Urinary bladder (tissue), 4 donors: ENCODE results near the gene SUN5. TPM values are rescaled to one million over a fixed set of nuclear protein-coding genes. Genes with fewer than 3 reads are reported as not detected.

Experiments used
- DNase-seq: peaks from one replicate; pipeline ENCODE4 v3.0.0-alpha.2; 2015; ENCODE audit errors: extremely low spot score
- H3K27ac ChIP-seq: one replicate; pipeline ENCODE4 v1.5.1; 2013; ENCODE audit warnings: low read depth, mild to moderate bottlenecking, moderate library complexity
- H3K36me3 ChIP-seq: one replicate; pipeline ENCODE4 v1.6.1; 2013; ENCODE audit warnings: mild to moderate bottlenecking, moderate library complexity; ENCODE audit not compliant: insufficient read depth
- H3K4me1 ChIP-seq: one replicate; pipeline ENCODE4 v1.6.1; 2013; ENCODE audit warnings: mild to moderate bottlenecking, moderate library complexity; ENCODE audit not compliant: insufficient read depth
- H3K4me3 ChIP-seq: one replicate; pipeline ENCODE4 v1.5.1; 2013; ENCODE audit warnings: low read depth, low read length
- WGBS: extraction: QIAGEN DNeasy Blood & Tissue Kit; methylation state at CpG from one replicate; pipeline ENCODE4 v1.1.7; 2013; 5-methylcytosine and 5-hydroxymethylcytosine counted together
- polyA plus RNA-seq: library from polyadenylated mRNA; stranded (reverse); fragments of 200-250 nt; gene quantifications from one replicate; pipeline ENCODE4 v1.2.3, GENCODE V29; 2013
- total RNA-seq: library from RNA; depleted of rRNA; stranded (reverse); fragments of >200 nt; gene quantifications from one replicate; pipeline ENCODE4 v1.2.3, GENCODE V29; 2014
- donor health status: healthy with polysubstance abuse.
- donor health status: healthy.

SUN5 gene
- total and polyA plus RNA-seq, 2 donors: not detected

DNA sequence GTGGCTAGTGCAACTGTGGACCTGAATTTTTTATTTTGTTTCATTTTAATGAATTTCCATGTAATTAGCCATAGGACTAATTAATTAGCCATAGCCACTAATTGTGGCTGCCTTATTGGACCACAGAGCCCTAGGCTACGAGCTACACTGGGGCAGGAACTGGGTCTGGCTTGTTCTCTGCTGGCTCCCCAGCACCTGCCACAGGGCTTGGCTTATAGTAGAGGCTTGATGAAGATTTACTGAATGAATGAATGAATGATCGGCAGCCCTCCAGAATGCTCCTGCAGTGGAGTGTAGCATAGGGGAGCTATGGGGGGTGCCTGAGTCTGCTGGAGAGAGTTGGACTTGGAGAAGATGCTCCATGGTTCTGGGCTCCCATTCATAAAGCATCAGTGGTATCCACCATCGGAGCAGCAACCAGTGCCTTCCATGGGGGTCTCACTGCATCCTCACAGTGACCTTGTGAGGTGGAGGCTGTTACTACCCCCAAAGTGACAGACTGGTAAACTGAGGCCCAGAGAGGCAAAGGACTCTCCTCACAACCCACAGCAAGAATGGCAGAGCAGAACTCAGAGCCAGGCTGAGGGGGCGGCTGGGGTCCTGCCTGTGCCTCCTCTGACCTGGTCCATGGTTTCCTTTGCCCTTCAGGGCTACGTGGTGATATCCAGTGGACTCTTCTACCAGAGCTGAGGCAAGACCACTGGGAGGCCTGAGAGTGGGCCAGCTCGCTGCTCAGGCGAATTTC, 18.6 kb upstream of the SUN5 start:
- Histone ChIP-seq H3K4me3 (no peak overlapping the region), H3K36me3 (no peaks in the 10 kb centered on the region), H3K4me1 (no peaks in the 10 kb centered on the region), H3K27ac (no peak overlapping the region)
- no peak for DNase-seq
- 89% methylated on average over 7 of the region's 7 CpGs for WGBS

- H3K36me3 ChIP-seq: no peaks in the 10 kb centered on the region
- H3K4me3 ChIP-seq: no peak overlapping the region
- 69% methylated on average over 4 of the region's 4 CpGs for WGBS
- no peaks in the 10 kb centered on the region for H3K4me1 ChIP-seq
- H3K27ac ChIP-seq: no peak overlapping the region
- DNase-seq: no peak
Measured at GRCh38 chr20:33022289-33022688, 18.1 kb upstream of the SUN5 start.

DNA sequence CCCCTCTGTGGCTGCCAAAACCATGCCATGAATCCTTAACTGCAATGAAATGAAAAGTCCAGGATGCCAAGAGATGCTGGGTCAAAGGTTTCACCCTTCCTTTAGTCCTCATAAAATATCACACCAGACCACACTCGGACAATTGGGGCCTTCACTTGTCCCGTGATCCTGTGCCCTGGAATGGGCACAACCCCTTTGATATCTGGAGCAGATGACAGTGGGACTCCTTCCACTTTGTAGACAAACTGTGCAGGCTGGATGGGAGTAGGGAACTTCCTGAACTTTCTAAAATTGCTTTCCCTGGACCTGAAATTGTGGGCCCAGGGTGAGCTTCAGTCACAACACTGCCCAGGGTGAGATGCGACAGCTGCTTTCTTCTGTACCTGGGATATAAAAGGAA, 17.6 kb upstream of the SUN5 start:
- WGBS: 64% methylated on average over 3 of the region's 3 CpGs
- H3K27ac ChIP-seq: no peak overlapping the region

GRCh38 chr20:33020278-33021161, 16.3 kb upstream of the SUN5 start:
- Histone ChIP-seq H3K36me3 (no peaks in the 10 kb centered on the region), H3K4me3 (no peak overlapping the region), H3K27ac (no peak overlapping the region), H3K4me1 (no peaks in the 10 kb centered on the region)
- DNase-seq: no peak
- WGBS: 88% methylated on average over 18 of the region's 18 CpGs

More for the DNA sequence above, 17.6 kb upstream of the SUN5 start:
- no peaks in the 10 kb centered on the region for H3K36me3 ChIP-seq
- no peak overlapping the region for H3K4me3 ChIP-seq
- no peak for DNase-seq
- H3K4me1 ChIP-seq: no peaks in the 10 kb centered on the region

- Histone ChIP-seq H3K36me3 (no peaks in the 10 kb centered on the region), H3K27ac (no peak overlapping the region), H3K4me1 (no peaks in the 10 kb centered on the region), H3K4me3 (no peak overlapping the region)
- WGBS: 88% methylated on average over 23 of the region's 23 CpGs
- DNase-seq: no peak
Measured at GRCh38 chr20:33019465-33020277, 15.4 kb upstream of the SUN5 start.

- Histone ChIP-seq H3K4me3 (no peak overlapping the region), H3K4me1 (no peaks in the 10 kb centered on the region), H3K36me3 (no peaks in the 10 kb centered on the region), H3K27ac (no peak overlapping the region)
- DNase-seq: no peak
- WGBS: 77% methylated on average over 14 of the region's 14 CpGs
Measured at GRCh38 chr20:33018169-33018931, 14.1 kb upstream of the SUN5 start.

DNA sequence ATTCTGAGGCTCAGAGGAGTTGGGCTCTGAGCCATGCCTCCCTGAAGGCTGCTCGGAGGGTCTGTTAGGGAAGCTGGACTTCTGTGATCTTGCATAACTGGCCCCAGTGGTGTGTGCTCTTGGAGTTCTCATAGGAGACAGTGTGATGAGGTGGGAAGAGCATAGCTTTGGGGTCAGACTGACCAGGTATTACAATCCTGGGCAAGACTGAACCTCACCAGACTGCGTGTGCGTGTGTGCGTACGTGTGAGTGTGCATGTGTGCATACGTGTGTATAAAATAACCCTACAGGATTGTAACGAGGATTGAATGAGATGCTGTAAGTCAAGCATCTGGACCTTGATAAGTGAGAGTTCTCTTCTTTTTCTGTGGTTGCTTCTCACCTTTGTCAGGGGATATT, 13.3 kb upstream of the SUN5 start:
- DNase-seq: no peak
- H3K36me3 ChIP-seq: no peaks in the 10 kb centered on the region

GRCh38 chr20:33016581-33017109, 12.4 kb upstream of the SUN5 start:
- Histone ChIP-seq H3K27ac (no peak overlapping the region), H3K4me1 (no peaks in the 10 kb centered on the region), H3K4me3 (no peak overlapping the region), H3K36me3 (no peaks in the 10 kb centered on the region)
- DNase-seq: no peak
- WGBS: 73% methylated on average over 7 of the region's 7 CpGs

More for the DNA sequence above, 13.3 kb upstream of the SUN5 start:
- Histone ChIP-seq H3K4me3 (no peak overlapping the region), H3K27ac (no peak overlapping the region), H3K4me1 (no peaks in the 10 kb centered on the region)
- 84% methylated on average over 7 of the region's 7 CpGs for WGBS

DNA sequence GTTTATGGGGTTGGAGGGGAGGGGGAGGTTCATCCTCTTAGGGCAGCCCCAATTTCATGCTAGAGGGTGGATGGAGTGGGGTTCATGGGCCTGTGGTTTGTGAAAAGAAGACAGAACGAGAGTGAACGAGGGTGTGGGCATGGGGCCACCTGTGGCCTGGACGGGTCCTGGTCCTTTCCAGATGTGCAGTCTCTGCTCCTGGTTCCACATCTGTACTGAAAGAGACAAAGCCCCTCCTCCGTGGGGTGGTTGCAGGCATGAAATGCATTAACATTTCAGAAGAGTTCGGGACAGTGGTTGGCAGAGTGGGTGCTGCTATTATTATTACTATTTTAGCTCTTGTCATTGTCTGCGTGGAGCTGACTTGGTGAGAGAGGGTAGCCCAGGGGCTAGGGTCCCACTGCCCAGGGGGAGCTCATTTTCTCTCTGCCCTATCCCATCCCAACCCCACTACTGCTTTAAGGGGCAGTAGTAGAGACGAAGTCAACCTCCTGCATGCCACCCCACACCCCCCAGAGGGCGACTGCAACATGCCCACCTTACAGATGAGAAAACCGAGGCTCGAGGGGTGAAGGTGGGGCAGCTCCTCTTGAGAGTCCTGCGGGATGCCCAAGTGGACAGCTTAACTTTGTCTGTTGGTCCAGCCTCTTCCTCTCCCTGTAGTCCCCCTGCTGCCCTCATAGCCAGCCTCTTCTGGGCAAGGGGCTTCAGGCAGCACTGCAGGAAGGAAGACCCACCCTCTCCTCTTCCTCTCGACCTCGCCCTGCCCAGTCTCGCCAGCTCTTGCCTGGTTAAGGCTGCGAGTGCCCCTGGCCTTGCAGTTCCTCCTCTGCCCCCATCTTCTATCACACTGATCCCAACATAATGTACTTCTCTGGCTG, 11.7 kb upstream of the SUN5 start:
- no peaks in the 10 kb centered on the region for H3K36me3 ChIP-seq
- no peaks in the 10 kb centered on the region for H3K4me1 ChIP-seq
- no peak overlapping the region for H3K4me3 ChIP-seq
- no peak for DNase-seq
- 67% methylated on average over 15 of the region's 15 CpGs for WGBS
- H3K27ac ChIP-seq: no peak overlapping the region

DNA sequence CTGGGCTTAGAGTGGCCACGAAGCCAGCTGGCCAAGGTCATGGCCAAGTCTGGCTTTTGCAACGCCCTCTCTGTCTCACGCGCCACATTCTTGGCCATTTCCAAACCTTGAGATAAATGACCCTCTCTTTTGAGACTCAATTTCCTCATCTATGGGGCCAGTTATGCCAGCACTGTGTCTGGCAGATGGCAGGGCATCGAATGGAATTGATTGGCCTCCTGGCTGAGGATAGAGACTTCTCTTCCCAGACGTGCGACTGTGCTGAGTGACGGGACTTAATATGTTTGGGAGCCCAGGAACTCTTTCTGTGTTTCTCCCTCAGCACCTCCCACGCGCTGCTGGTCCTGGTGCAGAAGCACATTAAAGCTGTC, 10.9 kb upstream of the SUN5 start:
- no peak overlapping the region for H3K27ac ChIP-seq
- H3K4me3 ChIP-seq: no peak overlapping the region
- whole genome bisulfite sequencing: 74% methylated on average over 10 of the region's 10 CpGs
- no peaks in the 10 kb centered on the region for H3K36me3 ChIP-seq
- no peaks in the 10 kb centered on the region for H3K4me1 ChIP-seq
- DNase-seq: no peak

DNA sequence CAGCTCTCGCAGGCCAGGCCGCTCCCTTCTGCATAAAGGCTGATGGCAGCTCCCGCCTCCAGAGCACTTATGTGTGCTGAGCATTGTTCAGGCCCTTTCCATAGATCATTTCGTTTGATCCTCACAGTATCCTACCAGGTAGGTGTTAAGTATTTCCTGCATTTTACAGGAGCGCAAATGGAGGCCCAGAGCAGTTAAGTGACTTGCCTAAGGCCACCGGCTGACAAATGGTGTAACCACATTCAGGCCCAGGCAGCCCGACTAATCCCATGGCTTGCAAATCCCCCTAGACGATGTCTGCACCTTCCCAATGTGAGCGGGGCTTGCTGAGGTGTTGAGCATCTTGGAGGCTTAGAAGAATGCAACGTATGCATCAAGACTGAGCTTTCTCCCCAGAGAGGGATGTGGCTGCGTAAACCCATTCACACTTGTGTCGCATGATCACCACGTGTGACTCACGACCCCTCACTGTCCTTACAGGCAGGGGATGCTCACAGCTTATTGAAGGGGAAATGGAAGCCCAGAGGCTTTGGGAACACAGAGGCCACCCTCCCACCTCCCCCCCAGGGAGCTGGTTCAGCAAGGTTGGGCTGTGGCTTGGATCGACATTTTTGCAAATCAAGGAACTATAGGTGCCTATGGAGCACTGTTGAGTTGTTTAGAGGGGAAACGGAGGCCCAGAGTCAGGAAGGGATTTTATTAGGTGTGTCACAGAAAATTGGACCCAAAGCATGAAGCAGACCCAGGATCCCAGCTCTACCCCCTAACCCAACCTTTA, 10.3 kb upstream of the SUN5 start:
- Histone ChIP-seq H3K36me3 (no peaks in the 10 kb centered on the region), H3K4me1 (no peaks in the 10 kb centered on the region), H3K4me3 (no peak overlapping the region), H3K27ac (no peak overlapping the region)
- DNase-seq: no peak
- 49% methylated on average over 16 of the region's 16 CpGs for WGBS
